H1 (cell line): Measurements from ENCODE around the gene R3HDM1. TPM values are rescaled to one million over a fixed set of nuclear protein-coding genes. Genes with fewer than 3 reads are reported as not detected.

ENCODE experiments used
- EZH2 ChIP-seq: fragments of 200-600 bp; sonication (generic); IDR thresholded peaks from 2 replicates; pipeline ENCODE4 v1.7.1; 2012; ENCODE audit warnings: low read depth, mild to moderate bottlenecking, moderate library complexity, low read length, inconsistent platforms; ENCODE audit not compliant: severe bottlenecking
- RNF2 ChIP-seq: fragments of 200-900, 300-1000 bp; sonication (generic); IDR thresholded peaks from 2 replicates; pipeline ENCODE4 v1.7.1; 2016; ENCODE audit warnings: borderline replicate concordance, low read depth, mild to moderate bottlenecking, antibody characterized with exemption, low read length; ENCODE audit not compliant: poor library complexity, severe bottlenecking; ENCODE audit errors: missing control alignments
- ZNF274 ChIP-seq: IDR thresholded peaks from 2 replicates; pipeline ENCODE4 v1.7.0; 2012; ENCODE audit warnings: low read length, borderline replicate concordance; ENCODE audit errors: extremely low read depth
- polyA plus RNA-seq, 7 experiments: library from polyadenylated mRNA; depleted of rRNA in 3 of 7; stranded (reverse) in 5 of 7; unstranded in 2 of 7; fragments of >200 nt in 5 of 7; fragments of 200-250 nt in 2 of 7; gene quantifications; 1 replicate in 5 of 7; 2 replicates in 1 of 7; 4 replicates in 1 of 7; pipeline versions ENCODE4 v1.2.1 to v1.2.3, GENCODE V29; 2011 to 2013; ENCODE audit warnings: missing spikeins in 2 of 7, mixed read lengths in 2 of 7
- total RNA-seq: library from RNA; stranded (reverse); fragmentation: NEBNext Ultra II Directional; extraction: Animal tissue kit (Norgen Biotek cat#: 25700); gene quantifications from 2 replicates; pipeline ENCODE4 v1.2.1, GENCODE V29; 2021

The R3HDM1 gene
- total and polyA plus RNA-seq, 2 of the 8 experiments (the other 6 are each of a cell fraction or from before 2014, with no cell fraction given), result 77.7 to 120 TPM

GRCh38 chr2:135636982-135637381 is 105.7 kb downstream of the R3HDM1 start (continued):
- no peak for TF ChIP-seq RNF2
- TF ChIP-seq EZH2, result no peak
- no peak for TF ChIP-seq ZNF274
